GM12865 (cell line): Measurements from ENCODE around the gene PHLDA3.
A peak's percentile ranks its signal among the peaks of the same experiment; 100 is the strongest.
"Not testable (repeated sequence)": the region's sequence is repeated elsewhere in the genome, so short reads cannot be mapped to it uniquely, and the experiment has no call there.

ENCODE experiments used
- DNase-seq: peaks from one replicate; pipeline ENCODE4 v3.0.0; 2010; ENCODE audit warnings: low read depth
- H3K4me3 ChIP-seq: 2 replicates; pipeline ENCODE4 v1.5.1; 2011; ENCODE audit warnings: mild to moderate bottlenecking, low read depth, low read length, control low read depth
- TF ChIP-seq, protein P1 (sequence below): IDR thresholded peaks from 2 replicates; pipeline ENCODE4 v1.5.1; 2011; ENCODE audit warnings: low read length, control low read depth, low read depth, inconsistent platforms; ENCODE audit not compliant: insufficient read depth; ENCODE audit errors: missing control alignments

PHLDA3 gene

GRCh38 chr1:201473296-201473695 is 4.3 kb upstream of the PHLDA3 start:
- TF ChIP-seq, protein P1, sequence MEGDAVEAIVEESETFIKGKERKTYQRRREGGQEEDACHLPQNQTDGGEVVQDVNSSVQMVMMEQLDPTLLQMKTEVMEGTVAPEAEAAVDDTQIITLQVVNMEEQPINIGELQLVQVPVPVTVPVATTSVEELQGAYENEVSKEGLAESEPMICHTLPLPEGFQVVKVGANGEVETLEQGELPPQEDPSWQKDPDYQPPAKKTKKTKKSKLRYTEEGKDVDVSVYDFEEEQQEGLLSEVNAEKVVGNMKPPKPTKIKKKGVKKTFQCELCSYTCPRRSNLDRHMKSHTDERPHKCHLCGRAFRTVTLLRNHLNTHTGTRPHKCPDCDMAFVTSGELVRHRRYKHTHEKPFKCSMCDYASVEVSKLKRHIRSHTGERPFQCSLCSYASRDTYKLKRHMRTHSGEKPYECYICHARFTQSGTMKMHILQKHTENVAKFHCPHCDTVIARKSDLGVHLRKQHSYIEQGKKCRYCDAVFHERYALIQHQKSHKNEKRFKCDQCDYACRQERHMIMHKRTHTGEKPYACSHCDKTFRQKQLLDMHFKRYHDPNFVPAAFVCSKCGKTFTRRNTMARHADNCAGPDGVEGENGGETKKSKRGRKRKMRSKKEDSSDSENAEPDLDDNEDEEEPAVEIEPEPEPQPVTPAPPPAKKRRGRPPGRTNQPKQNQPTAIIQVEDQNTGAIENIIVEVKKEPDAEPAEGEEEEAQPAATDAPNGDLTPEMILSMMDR = no peak
- no peak for DNase-seq
- H3K4me3 ChIP-seq = no peak overlapping the region

- not testable (repeated sequence) for H3K4me3 ChIP-seq
Measured at GRCh38 chr1:201472321-201472720, 3.3 kb upstream of the PHLDA3 start.

DNA sequence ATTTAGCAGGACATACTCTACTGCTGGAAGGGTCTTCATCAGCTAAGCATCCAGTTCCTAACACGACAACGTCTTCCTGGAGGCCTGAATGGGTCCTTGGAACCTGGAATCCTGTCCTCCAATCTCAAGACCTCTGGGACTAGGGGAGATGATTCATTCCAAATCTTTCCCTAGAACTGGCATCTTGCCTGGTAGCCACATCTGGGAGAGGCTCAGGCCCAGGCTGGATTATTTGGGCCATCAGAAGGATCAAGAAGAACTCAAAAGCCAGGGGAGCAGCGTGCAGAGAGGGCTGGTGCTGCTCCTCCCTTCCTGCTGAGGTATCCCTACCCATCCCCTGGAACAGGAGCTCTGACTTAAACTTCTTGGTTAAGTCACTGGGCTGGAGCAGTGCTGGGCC is 2.8 kb upstream of the PHLDA3 start:
- TF ChIP-seq, protein P1 = no peak
- H3K4me3 ChIP-seq = no peak overlapping the region
- DNase-seq = no peak

More at GRCh38 chr1:201472321-201472720, 3.3 kb upstream of the PHLDA3 start:
- not testable (repeated sequence) for DNase-seq

GRCh38 chr1:201470581-201470980 is 1.6 kb upstream of the PHLDA3 start:
- no peak for DNase-seq
- TF ChIP-seq, protein P1 = no peak
- no peak overlapping the region for H3K4me3 ChIP-seq

DNA sequence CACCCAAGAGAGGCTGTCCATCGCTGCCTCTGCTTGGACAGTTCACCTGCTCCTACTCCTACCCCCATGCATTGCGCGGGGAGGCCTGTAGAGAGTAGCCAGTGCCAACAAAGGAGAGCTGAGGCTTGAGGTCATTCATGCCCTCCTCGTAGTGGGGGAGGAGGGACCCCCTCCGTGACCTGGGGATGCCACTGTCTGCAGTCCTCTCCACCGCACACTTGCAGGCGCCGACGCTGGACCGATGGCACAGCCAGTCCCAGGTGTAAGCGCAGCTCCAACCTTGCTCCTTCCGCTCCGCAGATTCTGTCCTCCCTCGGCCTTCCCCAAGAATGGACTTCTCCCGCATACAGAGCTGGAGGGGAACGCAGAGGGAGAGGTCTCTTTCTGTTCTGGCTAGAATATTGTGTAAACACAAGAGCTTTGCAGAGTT is 672 bp upstream of the PHLDA3 start:
- H3K4me3 ChIP-seq = peak overlapping the region; percentile 70
- TF ChIP-seq, protein P1 = no peak
- no peak for DNase-seq

DNA sequence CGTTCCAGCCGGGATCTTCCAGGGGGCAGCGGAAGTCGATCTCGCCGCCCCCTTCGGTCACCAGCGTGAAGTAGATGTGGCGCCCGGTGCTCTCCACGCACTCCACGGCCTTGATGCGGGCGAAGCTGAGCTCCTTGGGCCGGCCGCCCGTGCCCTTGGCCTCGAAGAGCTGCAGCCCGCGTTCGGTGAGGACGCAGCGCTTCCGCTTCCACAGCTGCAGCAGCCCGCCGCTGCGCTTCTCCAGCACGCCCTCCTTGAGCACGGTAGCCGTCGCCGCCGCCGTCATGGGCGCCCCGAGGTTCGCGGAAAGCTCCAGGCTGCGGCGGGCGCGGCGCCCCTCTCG is 516 bp downstream of the PHLDA3 start:
- DNase-seq = peak; percentile 70
- peak overlapping the region; percentile 70 for H3K4me3 ChIP-seq
- TF ChIP-seq, protein P1 = no peak

GRCh38 chr1:201466492-201466891 is 2.5 kb downstream of the PHLDA3 start:
- H3K4me3 ChIP-seq = peak overlapping the region; percentile 70
- TF ChIP-seq, protein P1 = no peak

More at GRCh38 chr1:201466492-201466891, 2.5 kb downstream of the PHLDA3 start:
- no peak for DNase-seq
